ENCODE data around the gene CCDC179.

DNA sequence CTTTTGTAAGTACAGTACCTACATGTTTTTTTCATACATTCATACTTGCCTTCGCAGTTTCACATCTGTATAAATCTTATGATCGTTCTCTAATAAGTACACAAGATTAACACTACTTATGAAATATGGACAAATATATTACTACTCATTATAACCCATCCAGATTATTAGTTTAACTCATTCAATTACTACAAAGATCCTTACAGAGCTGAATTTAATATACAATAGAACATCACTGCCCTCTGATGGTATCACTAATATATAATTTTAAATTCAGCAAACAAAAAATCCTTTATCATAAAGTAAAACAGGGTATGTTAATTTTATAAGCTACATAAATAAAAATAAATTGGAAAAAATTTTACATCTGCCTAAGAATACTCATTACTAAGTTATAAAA is 38.1 kb downstream of the CCDC179 start:
- TF ChIP-seq CTCF (conservative IDR thresholded peaks at IDR 0.05; ENCODE audit: low read length) (no peak), EZH2phosphoT487 (IDR thresholded peaks at IDR 0.05; ENCODE audit: borderline replicate concordance) (no peak)

All from Loucy (cell line).